K562 (cell line): ENCODE measurements around the gene CATSPER1. TPM values are rescaled to one million over a fixed set of nuclear protein-coding genes. Genes with fewer than 3 reads are reported as not detected.

ENCODE experiments used
- ATAC-seq: fragments of 200-7000 bp; cut with Tn5 transposase; 3 replicates; pipeline ENCODE4 v1.9.1; 2020; ENCODE audit warnings: moderate library complexity
- BruUV-seq: library from RNA; stranded (reverse); fragments of 400-500 nt; replicated peaks from 2 replicates; lab custom pipeline; 2021; lab: Mats Ljungman, UMichigan
- CTCF ChIA-PET: fragments of 300-600 bp; formaldehyde crosslinking; extraction: SDS; loops from one replicate; lab custom pipeline; 2021; ENCODE audit warnings: low intra/inter-chr PET ratio; lab: Yijun Ruan, JAX
- POLR2A ChIA-PET: fragments of 300-600, 350-650 bp; sonication (Branson Sonifier 250); formaldehyde crosslinking; extraction: SDS; loops from one replicate; lab custom pipeline; 2021; ENCODE audit warnings: antibody characterized with exemption, inconsistent platforms; lab: Yijun Ruan, JAX
- DNase-seq, 4 experiments: peaks; one replicate each; pipeline versions ENCODE4 v3.0.0 to v3.0.0-alpha.2; 2011 to 2018; ENCODE audit warnings: low spot score in 3 of 4, mixed read lengths in 3 of 4; ENCODE audit errors: extremely low read depth in 1 of 4
- FAIRE-seq: peaks from 2 replicates; lab custom pipeline; 2011; peaks lifted over from hg19 to GRCh38; lab: Jason Lieb, UNC
- H2AFZ ChIP-seq: 2 replicates; pipeline ENCODE4 v1.6.0; 2011; ENCODE audit warnings: low read depth, low read length, control low read depth, inconsistent platforms
- H3K27ac ChIP-seq: fragments of 200-600 bp; 3 replicates; pipeline ENCODE4 v1.8.0; 2011; ENCODE audit warnings: low read depth, mild to moderate bottlenecking, control low read depth, inconsistent platforms, low read length, moderate library complexity, mixed read lengths; ENCODE audit errors: extremely low read depth
- H3K27me3 ChIP-seq, 2 experiments: fragments of 300-600 bp in 1 of 2; 2 replicates in 1 of 2; 3 replicates in 1 of 2; pipeline versions ENCODE4 v1.6.0 to v1.8.0; 2011; ENCODE audit warnings: inconsistent platforms in 2 of 2, low read length in 2 of 2, mild to moderate bottlenecking in 1 of 2, mixed read lengths in 1 of 2, moderate library complexity in 1 of 2; ENCODE audit not compliant: control insufficient read depth in 2 of 2, insufficient read depth in 2 of 2
- H3K36me3 ChIP-seq: fragments of 300-600 bp; 3 replicates; pipeline ENCODE4 v1.8.0; 2011; ENCODE audit warnings: mild to moderate bottlenecking, low read length, inconsistent platforms; ENCODE audit not compliant: control insufficient read depth, insufficient read depth
- H3K4me1 ChIP-seq, 2 experiments: fragments of 200-600 bp in 1 of 2; replicated peaks in 1 of 2; 2 replicates in 1 of 2; 3 replicates in 1 of 2; pipeline versions ENCODE4 v1.5.1 to v1.8.0; 2011; ENCODE audit warnings: inconsistent platforms in 2 of 2, low read length in 2 of 2, mild to moderate bottlenecking in 1 of 2, mixed read lengths in 1 of 2, moderate library complexity in 1 of 2; ENCODE audit not compliant: control insufficient read depth in 2 of 2, insufficient read depth in 2 of 2
- H3K4me2 ChIP-seq: 2 replicates; pipeline ENCODE4 v1.6.1; 2011; ENCODE audit warnings: low read length, control low read depth, inconsistent platforms, mixed read lengths; ENCODE audit not compliant: insufficient read depth
- H3K4me3 ChIP-seq: fragments of 200-600 bp; sonication (generic), shearing (Covaris generic); 2 replicates; pipeline ENCODE4 v1.5.1; 2016; ENCODE audit warnings: control low read depth, inconsistent platforms
- H3K79me2 ChIP-seq: fragments of 200-600 bp; 3 replicates; pipeline ENCODE4 v1.8.0; 2011; ENCODE audit warnings: low read length, inconsistent platforms; ENCODE audit not compliant: control insufficient read depth, insufficient read depth
- H3K9ac ChIP-seq, 2 experiments: 2 replicates each; pipeline versions ENCODE4 v1.6.0 to v1.6.1; 2011; ENCODE audit warnings: low read depth in 2 of 2, low read length in 2 of 2, control low read depth in 1 of 2, inconsistent platforms in 1 of 2, mild to moderate bottlenecking in 1 of 2, mixed read lengths in 1 of 2; ENCODE audit not compliant: insufficient read depth in 1 of 2
- H3K9me1 ChIP-seq: one replicate; pipeline ENCODE4 v1.6.0; 2011; ENCODE audit warnings: inconsistent platforms, mild to moderate bottlenecking, low read length, moderate library complexity; ENCODE audit not compliant: control insufficient read depth, insufficient read depth
- H3K9me3 ChIP-seq: replicated peaks from 2 replicates; pipeline ENCODE4 v1.5.1; 2011; ENCODE audit warnings: low read depth, low read length, inconsistent platforms; ENCODE audit not compliant: control insufficient read depth, insufficient read depth
- H4K20me1 ChIP-seq: replicated peaks from 2 replicates; pipeline ENCODE4 v1.6.1; 2011; ENCODE audit warnings: low read length, inconsistent platforms, mixed read lengths; ENCODE audit not compliant: control insufficient read depth, insufficient read depth
- BRD9 ChIP-seq: fragments of 450-650 bp; IDR thresholded peaks from 2 replicates; pipeline ENCODE4 v1.6.1; 2018; ENCODE audit warnings: low read depth; ENCODE audit not compliant: partially characterized antibody
- CBFA2T2 ChIP-seq: fragments of 450-650 bp; conservative IDR thresholded peaks from 2 replicates; pipeline ENCODE4 v1.6.1; 2017; ENCODE audit warnings: mild to moderate bottlenecking
- ELF4 ChIP-seq: fragments of 450-650 bp; formaldehyde crosslinking; IDR thresholded peaks from 2 replicates; pipeline ENCODE4 v1.4.0; 2022; ENCODE audit warnings: missing genetic modification characterization
- EWSR1 ChIP-seq: fragments of 450-650 bp; IDR thresholded peaks from 2 replicates; pipeline ENCODE4 v1.6.1; 2018; ENCODE audit warnings: borderline replicate concordance, mild to moderate bottlenecking, low read depth, moderate library complexity; ENCODE audit not compliant: partially characterized antibody
- GTF2E2 ChIP-seq: fragments of 200-800 bp; sonication (Bioruptor generic); IDR thresholded peaks from 2 replicates; pipeline ENCODE4 v1.6.1; 2016; ENCODE audit warnings: missing genetic modification characterization, missing compliant biosample characterization
- HNRNPH1 ChIP-seq: fragments of 200-400 bp; formaldehyde crosslinking; optimal IDR thresholded peaks from 2 replicates; pipeline ENCODE3; 2017; ENCODE audit warnings: low read depth, mild to moderate bottlenecking, low read length, moderate library complexity
- MCM3 ChIP-seq: fragments of 450-650 bp; IDR thresholded peaks from 2 replicates; pipeline ENCODE4 v1.6.1; 2016
- MCM7 ChIP-seq, 2 experiments: fragments of 450-650 bp; IDR thresholded peaks; 2 replicates each; pipeline ENCODE4 v1.6.1; 2016 to 2018
- POU5F1 ChIP-seq: fragments of 150-350 bp; IDR thresholded peaks from 2 replicates; pipeline ENCODE4 v1.6.1; 2014; ENCODE audit warnings: borderline replicate concordance, low read length, low read depth, mild to moderate bottlenecking; ENCODE audit not compliant: partially characterized antibody
- SFPQ ChIP-seq: fragments of 200-400 bp; formaldehyde crosslinking; IDR thresholded peaks from 2 replicates; pipeline ENCODE4 v1.6.1; 2017; ENCODE audit warnings: mild to moderate bottlenecking, low read depth, low read length, moderate library complexity
- SMARCC2 ChIP-seq: fragments of 450-650 bp; IDR thresholded peaks from 2 replicates; pipeline ENCODE4 v1.6.1; 2017; ENCODE audit warnings: antibody characterized with exemption, moderate library complexity, mild to moderate bottlenecking, low read depth
- SRF ChIP-seq, 2 experiments: fragments of 250-450, 450-650 bp in 1 of 2; sonication (Bioruptor Pico) in 1 of 2; sonication (generic) in 1 of 2; formaldehyde crosslinking; IDR thresholded peaks; 2 replicates each; pipeline versions ENCODE4 v1.5.0 to v1.5.1; 2020 to 2022; ENCODE audit warnings: mild to moderate bottlenecking in 1 of 2, missing genetic modification reagents in 1 of 2
- USF1 ChIP-seq: sonication (generic); formaldehyde crosslinking; IDR thresholded peaks from 2 replicates; pipeline ENCODE4 v1.9.0; 2022; ENCODE audit warnings: mild to moderate bottlenecking, missing genetic modification reagents
- ZBTB1 ChIP-seq: sonication (generic); formaldehyde crosslinking; IDR thresholded peaks from 2 replicates; pipeline ENCODE4 v1.8.1; 2023; ENCODE audit warnings: missing genetic modification reagents, low read depth, mild to moderate bottlenecking, borderline replicate concordance
- ZFX ChIP-seq: sonication (generic); formaldehyde crosslinking; IDR thresholded peaks from 2 replicates; pipeline ENCODE4 v1.8.0; 2022; ENCODE audit warnings: mild to moderate bottlenecking, missing genetic modification reagents, moderate library complexity
- WGBS: fragments of 100-300 bp; shearing (Covaris generic); methylation state at CpG from one replicate; pipeline ENCODE4 v1.1.6; 2016; ENCODE audit warnings: low coverage, mixed read lengths; ENCODE audit not compliant: insufficient coverage; ENCODE audit errors: missing lambda C conversion rate; 5-methylcytosine and 5-hydroxymethylcytosine counted together
- in situ Hi-C: fragments of 300-500 bp; cut with MboI; formaldehyde crosslinking; loops from 4 replicates; pipeline ENCODE4 v1.15.0; 2018; ENCODE audit warnings: inconsistent platforms, mixed read lengths
- intact Hi-C: fragments of 100-400 bp; cut with micrococcal nuclease; formaldehyde crosslinking; loops from 2 replicates; pipeline ENCODE4 v1.14.2; 2022
- polyA plus RNA-seq, 8 experiments: library from polyadenylated mRNA; depleted of rRNA in 4 of 8; stranded (reverse) in 5 of 8; unstranded in 3 of 8; fragments of >200 nt; fragmentation: Nextera tagmentation in 2 of 8; fragmentation: Illumina TruSeq in 1 of 8; extraction: Ambion mirVana in 2 of 8; extraction: Trizol in 1 of 8; gene quantifications; 2 replicates each; pipeline versions ENCODE4 v1.2.1 to v1.2.3, GENCODE V29; 2011 to 2014; ENCODE audit warnings: inconsistent platforms in 1 of 8, missing spikeins in 1 of 8
- total RNA-seq, 7 experiments: library from RNA; depleted of rRNA in 6 of 7; stranded (reverse); fragments of >200 nt in 6 of 7; fragmentation: Illumina TruSeq in 2 of 7; extraction: Trizol in 2 of 7; gene quantifications; 2 replicates each; pipeline versions ENCODE4 v1.2.1 to v1.2.3, GENCODE V29; 2011 to 2021; ENCODE audit warnings: low replicate concordance in 1 of 7
- TF ChIP-seq, protein P1 (sequence below): fragments of 150-350 bp; IDR thresholded peaks from 2 replicates; pipeline ENCODE4 v1.6.1; 2014; ENCODE audit warnings: low read depth, mild to moderate bottlenecking, low read length, borderline replicate concordance

The CATSPER1 gene
- total and polyA plus RNA-seq, 9 of the 15 experiments (the other 6 are each of a cell fraction or from before 2014, with no cell fraction given) = 0.21 to 3.3 (median 0.76) TPM

GRCh38 chr11:66039765-66040164, 13.5 kb upstream of the CATSPER1 start (continued):
- TF ChIP-seq GTF2E2 (no peak), SFPQ (no peak), ELF4 (CRISPR knock-in tag) (no peak), USF1 (CRISPR knock-in tag) (no peak), MCM3 (no peak), SRF (CRISPR knock-in tag; IDR thresholded peaks at IDR 0.05) (no peak)

- Histone ChIP-seq H3K9me1 (no peaks in the 10 kb centered on the region), H3K36me3 (no peaks in the 10 kb centered on the region), H4K20me1 (no peaks in the 10 kb centered on the region), H3K27me3 (peaks cover 2 to 9% of the 10 kb centered on the region in 2 experiments; a peak in 4 of 5 replicates), H3K4me1 (no peaks in the 10 kb centered on the region), H3K79me2 (no peaks in the 10 kb centered on the region), H2AFZ (no peak overlapping the region), H3K9me3 (peaks cover 3% of the 10 kb centered on the region; the same call in 1 of the 2 replicates), H3K9ac (no peak overlapping the region), H3K27ac (no peak overlapping the region), H3K4me3 (no peak overlapping the region), H3K4me2 (no peak overlapping the region)
- ATAC-seq (no peak), DNase-seq (no peak), FAIRE-seq (no peak)
- 26% methylated on average over 3 of the region's 3 CpGs for WGBS
- intact Hi-C loops = no loop called here
- ChIA-PET CTCF (no interaction called here), POLR2A (interaction anchor here (1.5 to 2.1 kb wide), 2 partner anchors 11 to 15 kb away, joined by 3 to 6 read pairs; partner anchors contain the start of genes CATSPER1 and SF3B2)
- no TSS peak for BruUV-seq
- in situ Hi-C loops = no loop called here
- no peak for TF ChIP-seq EWSR1
- no peak for TF ChIP-seq SMARCC2
- no peak for TF ChIP-seq CBFA2T2
- TF ChIP-seq HNRNPH1 = no peak
- TF ChIP-seq, protein P1, sequence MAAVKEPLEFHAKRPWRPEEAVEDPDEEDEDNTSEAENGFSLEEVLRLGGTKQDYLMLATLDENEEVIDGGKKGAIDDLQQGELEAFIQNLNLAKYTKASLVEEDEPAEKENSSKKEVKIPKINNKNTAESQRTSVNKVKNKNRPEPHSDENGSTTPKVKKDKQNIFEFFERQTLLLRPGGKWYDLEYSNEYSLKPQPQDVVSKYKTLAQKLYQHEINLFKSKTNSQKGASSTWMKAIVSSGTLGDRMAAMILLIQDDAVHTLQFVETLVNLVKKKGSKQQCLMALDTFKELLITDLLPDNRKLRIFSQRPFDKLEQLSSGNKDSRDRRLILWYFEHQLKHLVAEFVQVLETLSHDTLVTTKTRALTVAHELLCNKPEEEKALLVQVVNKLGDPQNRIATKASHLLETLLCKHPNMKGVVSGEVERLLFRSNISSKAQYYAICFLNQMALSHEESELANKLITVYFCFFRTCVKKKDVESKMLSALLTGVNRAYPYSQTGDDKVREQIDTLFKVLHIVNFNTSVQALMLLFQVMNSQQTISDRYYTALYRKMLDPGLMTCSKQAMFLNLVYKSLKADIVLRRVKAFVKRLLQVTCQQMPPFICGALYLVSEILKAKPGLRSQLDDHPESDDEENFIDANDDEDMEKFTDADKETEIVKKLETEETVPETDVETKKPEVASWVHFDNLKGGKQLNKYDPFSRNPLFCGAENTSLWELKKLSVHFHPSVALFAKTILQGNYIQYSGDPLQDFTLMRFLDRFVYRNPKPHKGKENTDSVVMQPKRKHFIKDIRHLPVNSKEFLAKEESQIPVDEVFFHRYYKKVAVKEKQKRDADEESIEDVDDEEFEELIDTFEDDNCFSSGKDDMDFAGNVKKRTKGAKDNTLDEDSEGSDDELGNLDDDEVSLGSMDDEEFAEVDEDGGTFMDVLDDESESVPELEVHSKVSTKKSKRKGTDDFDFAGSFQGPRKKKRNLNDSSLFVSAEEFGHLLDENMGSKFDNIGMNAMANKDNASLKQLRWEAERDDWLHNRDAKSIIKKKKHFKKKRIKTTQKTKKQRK = no peak
- no peak for TF ChIP-seq BRD9
- no peak for TF ChIP-seq ZBTB1 (CRISPR knock-in tag)
- TF ChIP-seq ZFX (CRISPR knock-in tag) = no peak
- no peak for TF ChIP-seq POU5F1
- TF ChIP-seq MCM7 (IDR thresholded peaks at IDR 0.05) = no peak
These were observed 11.0 kb upstream of the CATSPER1 start for GRCh38 chr11:66037327-66037726.
